HTERT RPE-1 (cell line): ENCODE measurements around the gene FAM89B.

ENCODE experiments used
- in situ Hi-C: fragments of 300-500 bp; cut with MboI; formaldehyde crosslinking; loops from 4 replicates; pipeline ENCODE4 v1.14.3; 2020; ENCODE audit warnings: low sequenced_read_pairs

FAM89B gene

DNA sequence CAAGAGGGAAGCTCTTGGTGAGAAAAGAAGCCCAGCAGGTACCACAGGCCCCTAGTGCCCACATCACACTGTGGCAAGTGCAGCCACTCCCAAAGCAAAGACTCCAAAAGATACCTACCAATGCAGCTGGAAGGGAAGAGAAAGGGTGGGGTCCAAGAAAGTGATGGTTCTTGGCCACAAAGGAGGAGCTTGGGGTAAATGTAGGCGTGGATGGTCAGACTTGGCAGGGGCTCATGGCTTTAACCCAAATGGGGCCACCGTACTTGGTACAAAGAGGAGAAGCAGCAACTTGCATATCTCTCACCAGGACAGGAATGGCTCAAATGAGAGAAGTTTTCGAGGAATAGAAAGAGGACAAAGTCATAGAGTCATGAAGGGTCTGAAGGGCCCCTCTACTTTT is 36.9 kb downstream of the FAM89B start:
- in situ Hi-C loops, result no loop called here

- in situ Hi-C loops, result no loop called here
Measured at GRCh38 chr11:65609665-65610064, 37.3 kb downstream of the FAM89B start.

- in situ Hi-C loops, result no loop called here
Measured at GRCh38 chr11:65610404-65610803, 38.1 kb downstream of the FAM89B start.

DNA sequence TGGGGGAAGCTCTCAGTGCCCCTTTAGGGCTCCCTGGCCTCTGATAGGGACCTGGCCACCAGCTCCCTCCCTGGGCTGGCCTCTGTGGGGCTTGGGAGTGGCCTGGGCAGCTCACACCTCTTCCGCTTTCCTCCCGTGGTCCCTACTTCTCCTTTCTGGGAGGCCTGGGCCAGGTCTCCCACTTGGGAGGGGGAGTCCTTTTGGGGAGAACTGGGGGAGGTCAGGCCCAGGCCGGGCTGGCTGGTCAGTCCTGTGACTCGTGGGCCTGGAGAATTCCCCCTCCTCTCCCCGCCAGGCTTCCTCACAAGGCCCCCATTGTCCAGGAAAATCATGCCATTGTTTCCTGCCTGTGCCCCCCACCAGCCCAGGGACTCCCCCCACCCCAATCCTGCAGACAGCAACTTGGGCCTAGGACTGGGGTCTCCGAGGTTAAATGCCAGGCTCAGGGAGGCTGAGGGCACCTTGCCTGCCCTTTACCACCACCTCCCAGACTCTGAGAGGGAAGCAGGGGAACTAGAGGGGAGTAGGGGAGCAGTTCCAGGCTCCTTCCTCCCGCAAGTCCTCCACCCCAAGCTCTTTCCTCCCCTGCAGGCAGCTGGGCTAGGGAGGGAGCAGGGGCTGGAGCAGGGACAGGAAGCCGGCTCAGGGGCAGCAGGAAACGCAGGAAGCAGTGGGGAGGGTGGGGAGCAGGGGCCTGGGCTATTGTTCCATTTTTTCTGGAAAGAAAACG is 38.9 kb downstream of the FAM89B start:
- in situ Hi-C loops, result no loop called here

DNA sequence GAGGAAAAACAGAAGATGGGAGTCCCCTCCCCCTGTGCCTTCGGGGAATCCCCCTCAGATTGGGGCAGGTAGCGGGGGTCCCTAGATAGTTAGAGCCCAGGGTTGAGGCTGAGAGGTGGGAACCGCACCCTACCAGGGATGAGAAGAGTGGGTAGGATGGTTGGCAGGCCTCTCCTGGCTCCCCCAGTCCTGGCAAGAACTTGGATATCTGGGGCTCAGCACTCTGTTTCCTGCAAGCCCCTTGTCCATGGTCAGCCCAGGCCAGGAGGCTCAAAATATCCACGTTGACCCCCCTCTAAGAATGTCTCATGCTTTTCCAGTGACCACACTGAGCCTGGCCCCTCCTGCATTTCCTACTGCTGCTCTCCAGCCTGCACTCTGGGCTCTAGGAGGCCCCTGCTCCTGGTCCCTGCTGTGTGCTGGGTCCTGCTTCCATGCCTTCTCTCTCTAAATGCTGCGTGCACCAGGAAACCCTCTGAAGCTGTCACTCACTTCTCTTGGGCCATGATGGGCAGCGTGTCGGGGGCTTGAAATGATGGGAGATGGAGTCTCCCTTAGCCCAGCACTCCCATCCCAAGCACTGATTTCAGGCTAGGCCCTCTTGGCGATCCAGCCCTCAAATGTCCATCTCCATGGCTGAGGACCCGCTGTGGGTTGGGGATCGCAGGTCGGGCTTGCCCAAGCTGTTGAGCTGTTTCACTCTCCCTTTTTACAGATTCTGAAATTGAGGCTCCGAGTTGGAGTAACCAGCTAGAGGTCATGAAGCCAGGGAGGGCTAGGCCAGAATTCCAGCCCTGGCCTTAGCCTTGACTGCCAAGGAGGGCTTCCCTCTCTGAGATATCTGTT is 39.6 kb downstream of the FAM89B start:
- in situ Hi-C loops, result no loop called here

DNA sequence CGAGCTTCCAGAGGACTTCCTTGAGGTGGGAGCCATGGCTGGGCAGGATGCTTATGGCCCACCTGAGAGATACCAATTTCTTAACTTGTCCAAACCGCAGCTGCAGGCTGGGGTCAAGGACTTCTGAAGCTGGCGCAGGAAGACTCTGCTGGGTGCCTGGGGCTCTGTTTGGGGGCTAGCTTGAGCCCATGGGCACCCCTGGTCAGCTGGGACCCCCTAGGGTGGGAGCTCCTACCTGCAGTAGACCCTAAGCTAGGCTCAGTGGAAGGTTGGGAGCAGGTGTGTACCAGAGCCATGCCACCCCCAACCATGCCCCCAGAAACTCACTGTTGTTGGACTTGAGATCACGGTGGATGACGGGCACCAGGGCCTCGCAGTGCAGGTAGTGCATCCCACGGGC is 40.4 kb downstream of the FAM89B start:
- in situ Hi-C loops, result no loop called here

DNA sequence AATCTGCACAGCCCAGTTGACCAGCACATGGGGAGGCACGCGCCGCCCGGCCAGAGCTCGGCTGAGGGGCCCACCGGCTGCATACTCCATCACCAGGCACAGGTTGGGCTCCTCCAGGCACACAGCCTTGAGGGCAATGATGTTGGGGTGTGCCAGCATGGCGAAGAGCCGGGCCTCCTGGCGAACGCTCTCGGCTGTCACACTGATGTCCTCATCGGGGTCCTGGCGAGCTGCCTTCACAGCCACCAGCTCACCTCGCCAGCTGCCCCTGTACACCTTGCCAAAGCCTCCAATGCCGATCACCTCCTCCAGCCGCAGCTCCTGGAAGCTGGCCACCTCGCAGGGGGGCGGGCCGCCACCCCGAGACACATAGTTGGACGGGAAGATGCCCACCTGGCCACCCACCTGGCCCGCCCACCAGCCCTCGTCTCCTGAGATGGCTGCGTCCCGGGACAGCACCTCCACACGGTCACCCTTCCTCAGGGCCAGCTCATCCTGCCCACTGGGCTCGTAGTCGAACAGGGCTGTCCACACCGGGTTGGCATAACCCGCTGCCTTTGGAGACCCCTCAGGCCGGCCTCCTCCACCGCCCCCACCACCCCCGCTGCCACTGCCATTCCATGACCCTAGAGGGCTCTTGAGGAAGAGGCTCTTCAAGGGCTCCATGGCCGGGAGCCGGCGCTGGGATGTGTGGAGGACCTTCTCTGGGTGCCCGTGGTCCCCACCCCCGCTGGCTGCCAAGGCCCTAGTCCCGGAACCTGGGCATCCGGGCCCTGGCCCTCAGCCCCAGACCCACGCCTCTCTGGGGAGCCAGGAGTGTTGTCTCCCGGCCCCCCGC is 41.0 kb downstream of the FAM89B start:
- in situ Hi-C loops, result no loop called here

- in situ Hi-C loops, result no loop called here
Measured at GRCh38 chr11:65615229-65615949, 43.1 kb downstream of the FAM89B start, which contains the start of gene PCNX3. PCNX3 (plus strand) TSS chr11:65615776; CDS start chr11:65616312, 536 bp downstream.

- in situ Hi-C loops, result no loop called here
Measured at GRCh38 chr11:65615950-65616574, 43.7 kb downstream of the FAM89B start.

DNA sequence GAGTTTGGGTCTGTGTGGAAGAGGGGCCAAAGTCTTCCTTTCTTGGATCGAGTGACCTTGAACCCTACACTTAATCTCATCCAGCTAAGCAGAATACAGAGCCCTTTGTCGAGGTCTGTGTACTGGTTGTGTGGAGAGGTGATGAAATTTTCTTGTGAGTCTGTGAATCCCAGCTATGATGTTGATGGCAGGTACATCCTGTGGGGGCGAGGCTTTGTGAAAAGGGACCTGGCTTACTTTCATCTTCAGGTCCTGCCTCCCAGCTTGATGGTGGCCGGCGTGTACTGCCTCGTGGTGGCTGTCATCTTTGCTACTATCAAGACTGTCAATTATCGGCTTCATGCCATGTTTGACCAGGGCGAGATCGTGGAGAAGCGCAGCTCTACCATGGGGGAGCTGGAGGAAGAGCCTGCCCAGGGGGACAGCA is 44.2 kb downstream of the FAM89B start:
- in situ Hi-C loops, result no loop called here

DNA sequence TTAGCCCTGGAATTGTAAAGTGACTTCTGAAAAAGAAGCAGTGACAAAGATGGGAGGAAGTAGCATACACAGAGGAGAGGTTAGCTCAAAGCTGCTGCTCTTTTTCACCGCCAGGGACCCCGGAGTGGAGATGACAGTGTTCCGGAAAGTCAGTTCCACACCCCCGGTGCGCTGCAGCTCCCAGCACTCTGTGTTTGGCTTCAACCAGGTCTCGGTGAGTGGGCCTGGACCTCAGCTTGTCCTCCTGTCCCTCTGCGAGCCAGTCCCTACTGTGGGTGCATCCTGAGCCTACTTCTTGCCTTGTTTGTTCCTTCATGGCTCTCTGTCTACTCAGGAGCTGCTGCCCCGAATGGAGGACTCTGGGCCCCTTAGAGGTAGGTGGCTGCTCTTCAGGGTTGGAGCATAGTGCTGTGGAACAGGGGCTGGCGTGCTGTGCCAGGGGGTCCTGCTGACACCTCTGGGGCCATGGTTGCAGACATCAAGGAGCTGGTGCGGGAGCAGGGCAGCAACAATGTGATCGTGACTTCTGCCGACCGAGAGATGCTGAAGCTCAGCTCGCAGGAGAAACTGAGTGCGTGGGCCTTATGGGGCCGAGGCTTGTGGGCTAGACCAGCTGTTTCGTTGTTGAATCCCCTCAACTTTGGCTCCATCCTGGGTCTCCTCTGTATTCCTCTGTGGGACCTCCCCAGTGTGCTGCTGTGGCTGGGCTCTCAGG is 45.0 kb downstream of the FAM89B start:
- in situ Hi-C loops, result no loop called here

GRCh38 chr11:65617990-65618751 is 45.8 kb downstream of the FAM89B start:
- in situ Hi-C loops, result no loop called here

DNA sequence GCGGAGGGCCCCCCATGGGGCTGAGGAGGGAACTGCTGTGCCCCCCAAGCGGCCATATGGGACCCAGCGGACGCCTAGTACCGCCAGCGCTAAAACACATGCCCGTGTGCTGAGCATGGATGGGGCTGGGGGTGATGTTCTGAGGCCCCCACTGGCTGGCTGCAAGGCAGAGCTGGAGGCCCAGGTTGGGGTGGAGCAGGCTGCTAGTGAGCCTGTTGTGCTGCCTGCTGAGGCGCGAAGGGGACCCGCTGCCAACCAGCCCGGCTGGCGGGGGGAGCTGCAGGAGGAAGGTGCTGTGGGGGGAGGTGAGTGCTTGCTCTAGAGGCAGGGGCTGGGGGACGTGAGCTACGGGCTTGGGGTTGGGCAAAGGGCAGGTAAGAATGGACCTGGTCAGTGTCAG is 46.4 kb downstream of the FAM89B start:
- in situ Hi-C loops, result no loop called here

DNA sequence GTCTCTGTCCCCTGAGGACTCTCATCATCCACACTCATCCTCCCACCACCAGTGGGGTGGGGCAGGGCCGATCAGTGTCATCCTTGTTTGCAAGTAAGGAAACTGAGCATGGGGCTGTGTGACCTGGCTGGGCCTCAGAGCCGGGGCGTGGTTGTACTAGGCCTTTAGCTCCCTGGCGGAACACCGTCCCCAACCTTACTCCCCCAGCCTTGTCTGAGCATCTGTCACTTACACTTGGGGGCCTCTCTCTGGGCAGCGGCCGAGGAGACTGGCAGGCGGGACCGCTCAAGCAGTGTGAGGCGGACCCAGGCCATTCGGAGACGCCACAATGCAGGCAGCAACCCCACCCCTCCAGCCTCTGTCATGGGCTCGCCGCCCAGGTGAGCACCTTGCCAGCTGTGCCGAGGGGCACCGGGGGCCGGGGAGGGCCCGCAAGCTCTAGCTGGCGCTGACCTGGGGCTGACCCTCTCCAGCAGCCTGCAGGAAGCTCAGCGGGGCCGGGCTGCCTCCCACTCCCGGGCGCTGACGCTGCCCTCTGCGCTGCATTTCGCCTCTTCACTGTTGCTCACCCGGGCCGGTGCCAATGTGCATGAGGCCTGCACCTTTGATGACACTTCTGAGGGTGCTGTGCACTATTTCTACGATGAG is 47.1 kb downstream of the FAM89B start:
- in situ Hi-C loops, result no loop called here

DNA sequence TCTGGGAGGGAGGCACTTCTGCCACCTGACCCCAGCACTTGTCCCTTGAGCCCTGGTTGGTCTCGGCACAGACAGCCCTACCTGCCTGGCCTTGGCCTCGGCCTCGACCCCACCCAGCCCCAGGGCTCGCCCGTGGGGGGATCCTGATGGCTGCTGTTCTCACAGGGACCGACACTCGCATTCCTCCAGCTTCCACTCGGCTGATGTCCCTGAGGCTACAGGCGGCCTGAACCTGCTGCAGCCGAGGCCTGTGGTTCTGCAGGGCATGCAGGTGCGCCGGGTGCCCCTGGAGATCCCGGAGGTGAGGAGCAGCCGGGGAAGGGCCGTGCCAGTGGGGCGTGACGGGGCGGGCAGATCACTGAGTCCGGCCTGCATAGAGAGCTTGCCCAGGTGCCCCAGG is 48.3 kb downstream of the FAM89B start:
- in situ Hi-C loops, result no loop called here

DNA sequence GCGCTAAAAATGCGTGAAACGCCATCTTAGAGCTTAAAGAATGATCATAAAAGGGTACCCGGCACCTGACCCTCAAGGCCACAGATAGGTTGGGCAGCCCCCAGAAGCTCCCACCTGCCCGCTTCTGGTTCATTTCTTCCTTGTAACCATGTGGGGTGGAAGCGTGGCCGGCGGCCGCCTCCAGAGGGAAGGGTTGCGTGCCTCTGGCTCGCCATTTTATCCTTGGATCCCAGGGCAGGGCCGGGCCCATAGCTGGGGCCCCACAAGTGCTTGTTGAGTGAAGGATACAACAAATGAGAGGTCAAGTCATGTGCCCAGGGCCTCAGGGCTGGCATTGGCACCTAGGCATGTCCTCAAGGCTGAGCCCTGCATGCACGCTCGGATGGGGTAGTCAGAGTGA is 49.1 kb downstream of the FAM89B start:
- in situ Hi-C loops, result no loop called here

- in situ Hi-C loops, result no loop called here
Measured at GRCh38 chr11:65622011-65622410, 49.7 kb downstream of the FAM89B start.

DNA sequence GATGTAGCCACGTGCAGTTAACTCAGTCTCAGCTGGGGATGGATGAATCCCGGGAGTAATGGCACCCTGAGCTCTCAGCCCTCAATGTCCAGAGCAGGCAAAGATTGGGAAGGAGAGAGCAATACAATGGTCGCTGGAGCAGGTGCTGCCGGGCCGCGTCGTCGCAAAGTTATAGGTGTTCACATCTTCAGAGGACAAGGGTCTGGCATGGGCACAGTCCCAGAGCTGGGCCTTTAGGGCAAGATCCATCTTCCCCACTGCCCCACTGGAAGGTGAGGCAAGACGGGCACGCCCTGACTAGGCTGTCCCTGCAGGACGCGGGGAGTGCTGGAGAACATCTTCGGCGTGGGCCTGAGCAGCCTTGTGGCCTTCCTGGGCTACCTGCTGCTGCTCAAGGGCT is 50.8 kb downstream of the FAM89B start:
- in situ Hi-C loops, result no loop called here
